Activated B cell treated with CpG ODN at 0.5 μM for 24 hours (primary cell): ENCODE results near the gene CFLAR. TPM values are rescaled to one million over a fixed set of nuclear protein-coding genes. Genes with fewer than 3 reads are reported as not detected.

ENCODE experiments used
- ATAC-seq: fragments of 200-7000 bp; cut with Tn5 transposase; one replicate; pipeline ENCODE4 v1.10.0; 2021; ENCODE audit warnings: low read depth, mild to moderate bottlenecking, moderate library complexity
- CTCF ChIA-PET: fragments of 350-600 bp; sonication (Branson Sonifier 250); formaldehyde crosslinking; loops from one replicate; lab custom pipeline; 2021; ENCODE audit warnings: antibody characterized with exemption; lab: Charles Lee
- POLR2A ChIA-PET: fragments of 350-600 bp; sonication (Branson Sonifier 250); formaldehyde crosslinking; loops from one replicate; lab custom pipeline; 2021; ENCODE audit warnings: antibody characterized with exemption; lab: Charles Lee
- DNase-seq: peaks from one replicate; pipeline ENCODE4 v3.0.0; 2022
- H3K27ac Mint-ChIP-seq: one replicate; pipeline ENCODE4 v1.8.0; 2020; ENCODE audit warnings: mixed read lengths
- H3K27me3 Mint-ChIP-seq: one replicate; pipeline ENCODE4 v1.8.0; 2021; ENCODE audit warnings: mixed read lengths
- H3K36me3 Mint-ChIP-seq: one replicate; pipeline ENCODE4 v1.8.0; 2021; ENCODE audit warnings: low read depth, mixed read lengths
- H3K4me1 Mint-ChIP-seq: one replicate; pipeline ENCODE4 v1.8.0; 2021; ENCODE audit warnings: mixed read lengths
- H3K4me3 Mint-ChIP-seq: one replicate; pipeline ENCODE4 v1.8.0; 2020; ENCODE audit warnings: mild to moderate bottlenecking, mixed read lengths
- H3K9me3 Mint-ChIP-seq: one replicate; pipeline ENCODE4 v1.8.0; 2020; ENCODE audit warnings: mixed read lengths
- intact Hi-C: fragments of 100-400 bp; cut with micrococcal nuclease; formaldehyde crosslinking; loops from one replicate; pipeline ENCODE4 v1.15.1; 2024
- total RNA-seq: library from RNA; stranded (reverse); gene quantifications from 2 replicates; pipeline ENCODE4 v1.2.3, GENCODE V29; 2022
- TF ChIP-seq, protein P1 (sequence below): fragments of 200-600 bp; IDR thresholded peaks from one replicate; pipeline ENCODE4 v1.8.0; 2022; ENCODE audit warnings: antibody characterized with exemption, mild to moderate bottlenecking

Gene CFLAR
- total RNA-seq, 1 donor from 2014 or later = 320 TPM

DNA sequence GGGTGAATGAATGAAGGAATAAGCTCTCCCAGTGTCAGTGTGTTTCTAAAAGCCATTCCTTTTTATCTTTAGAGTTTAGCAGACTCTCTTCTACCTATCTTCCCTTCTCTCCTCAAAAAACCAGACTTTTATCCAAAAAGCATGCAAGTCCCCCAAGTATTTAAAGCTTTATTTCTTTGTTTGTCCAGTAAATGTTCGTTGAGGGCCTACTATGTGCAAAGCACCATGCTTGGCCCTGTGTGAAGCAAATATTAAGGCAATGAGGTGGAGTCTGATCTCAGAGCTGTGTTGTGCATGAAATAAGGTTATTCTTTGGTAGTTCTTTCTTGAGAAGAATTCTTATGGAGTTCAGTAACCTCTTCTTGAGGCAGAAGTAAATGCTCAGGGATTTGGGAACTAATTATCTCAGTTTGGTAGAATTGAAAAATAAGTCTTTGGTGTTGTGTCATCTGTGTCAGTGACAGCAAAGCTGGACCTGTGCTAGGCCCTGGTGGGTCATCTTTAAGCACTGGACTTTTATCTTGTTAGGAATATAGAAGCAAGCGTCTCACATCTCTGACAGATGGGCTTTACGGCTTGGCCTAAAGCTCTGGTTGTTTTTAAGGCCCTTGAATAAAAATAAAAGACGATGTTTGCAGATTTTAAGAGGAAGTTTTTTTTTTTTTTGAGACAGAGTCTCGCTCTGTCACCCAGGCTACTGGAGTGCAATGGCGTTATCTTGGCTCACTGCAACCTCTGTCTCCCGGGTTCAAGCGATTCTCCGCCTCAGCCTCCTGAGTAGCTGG, 38.8 kb downstream of the CFLAR start:
- no peak for DNase-seq
- ChIA-PET POLR2A (interaction anchor here (0.7 to 7.4 kb wide), 9 partner anchors 9 to 78 kb away, joined by 3 to 84 read pairs (median 5); partner anchors contain the start of gene CFLAR), CTCF (interaction anchor here (0.6 to 2.1 kb wide), 6 partner anchors 23 to 77 kb away, joined by 3 to 8 read pairs (median 4); no protein-coding TSS in a partner anchor)
- no peaks in the 10 kb centered on the region for H3K9me3 Mint-ChIP-seq
- peak overlapping the region; percentile 32 for H3K4me3 Mint-ChIP-seq
- TF ChIP-seq, protein P1, sequence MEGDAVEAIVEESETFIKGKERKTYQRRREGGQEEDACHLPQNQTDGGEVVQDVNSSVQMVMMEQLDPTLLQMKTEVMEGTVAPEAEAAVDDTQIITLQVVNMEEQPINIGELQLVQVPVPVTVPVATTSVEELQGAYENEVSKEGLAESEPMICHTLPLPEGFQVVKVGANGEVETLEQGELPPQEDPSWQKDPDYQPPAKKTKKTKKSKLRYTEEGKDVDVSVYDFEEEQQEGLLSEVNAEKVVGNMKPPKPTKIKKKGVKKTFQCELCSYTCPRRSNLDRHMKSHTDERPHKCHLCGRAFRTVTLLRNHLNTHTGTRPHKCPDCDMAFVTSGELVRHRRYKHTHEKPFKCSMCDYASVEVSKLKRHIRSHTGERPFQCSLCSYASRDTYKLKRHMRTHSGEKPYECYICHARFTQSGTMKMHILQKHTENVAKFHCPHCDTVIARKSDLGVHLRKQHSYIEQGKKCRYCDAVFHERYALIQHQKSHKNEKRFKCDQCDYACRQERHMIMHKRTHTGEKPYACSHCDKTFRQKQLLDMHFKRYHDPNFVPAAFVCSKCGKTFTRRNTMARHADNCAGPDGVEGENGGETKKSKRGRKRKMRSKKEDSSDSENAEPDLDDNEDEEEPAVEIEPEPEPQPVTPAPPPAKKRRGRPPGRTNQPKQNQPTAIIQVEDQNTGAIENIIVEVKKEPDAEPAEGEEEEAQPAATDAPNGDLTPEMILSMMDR = no peak
- H3K27ac Mint-ChIP-seq = peak overlapping the region; percentile 95
- H3K4me1 Mint-ChIP-seq = peaks cover 78% of the 10 kb centered on the region
- H3K27me3 Mint-ChIP-seq = no peaks in the 10 kb centered on the region
- ATAC-seq = no peak
- intact Hi-C loops = no loop called here
- H3K36me3 Mint-ChIP-seq = peaks cover 82% of the 10 kb centered on the region

DNA sequence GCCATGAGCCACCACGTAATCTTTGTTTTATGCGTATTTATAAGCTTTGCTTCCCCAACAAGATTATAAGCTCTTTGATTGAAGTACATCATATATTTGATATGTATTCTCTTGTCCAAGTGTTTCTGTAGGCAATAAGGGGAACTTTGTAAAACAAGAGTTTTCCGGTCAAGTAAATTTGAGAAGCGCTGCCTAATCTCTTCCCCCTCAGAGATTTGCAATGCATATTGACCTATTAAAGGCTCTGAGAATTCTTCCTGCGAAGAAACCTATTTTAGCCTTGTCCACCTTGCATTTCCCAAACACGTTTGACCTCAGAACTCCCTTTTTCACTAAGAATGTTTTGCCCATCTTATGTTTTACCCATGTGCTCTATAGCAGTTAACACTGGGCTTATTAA, 40.1 kb downstream of the CFLAR start:
- ATAC-seq (no peak), DNase-seq (no peak)
- TF ChIP-seq, protein P1 = no peak
- no peaks in the 10 kb centered on the region for H3K9me3 Mint-ChIP-seq
- intact Hi-C loops = no loop called here
- H3K4me3 Mint-ChIP-seq = peak overlapping the region; percentile 62
- H3K4me1 Mint-ChIP-seq = peaks cover 77% of the 10 kb centered on the region
- peak overlapping the region; percentile 95 for H3K27ac Mint-ChIP-seq
- H3K36me3 Mint-ChIP-seq = peaks cover 82% of the 10 kb centered on the region
- ChIA-PET POLR2A (interaction anchor here (0.8 to 7.4 kb wide), 6 partner anchors 10 to 292 kb away, joined by 3 to 84 read pairs (median 6); partner anchors contain the start of genes CFLAR and CLK1), CTCF (interaction anchor here (2.1 kb wide), 1 partner anchor 38 kb away, joined by 8 read pairs; no protein-coding TSS in a partner anchor)
- H3K27me3 Mint-ChIP-seq = no peaks in the 10 kb centered on the region

DNA sequence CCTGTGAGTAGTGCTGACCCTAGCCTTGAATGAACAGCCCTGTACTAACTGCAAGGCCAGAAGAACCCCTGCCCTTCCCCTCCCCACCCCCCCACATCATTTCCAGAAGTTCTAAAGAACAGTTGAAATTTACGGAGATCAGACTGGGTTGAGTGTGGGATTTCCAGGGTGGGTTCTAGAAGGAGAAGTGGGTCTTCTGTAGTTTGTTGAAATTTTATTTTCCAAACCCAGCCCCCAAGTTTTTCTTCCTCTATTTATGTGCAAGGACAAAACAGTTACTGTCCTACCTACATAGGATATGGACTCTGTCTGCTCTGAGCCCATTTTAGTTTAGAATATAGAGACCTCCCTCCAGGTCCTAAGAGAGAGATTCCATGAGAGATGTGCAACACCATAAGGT, 40.7 kb downstream of the CFLAR start:
- Mint-ChIP-seq H3K36me3 (peaks cover 77% of the 10 kb centered on the region), H3K4me3 (peak overlapping the region; percentile 62), H3K27me3 (no peaks in the 10 kb centered on the region), H3K4me1 (peaks cover 71% of the 10 kb centered on the region), H3K27ac (peak overlapping the region; percentile 95), H3K9me3 (no peaks in the 10 kb centered on the region)
- ATAC-seq (no peak), DNase-seq (no peak)
- TF ChIP-seq, protein P1 = no peak
- intact Hi-C loops = no loop called here
- ChIA-PET POLR2A (interaction anchor here (2.4 to 7.4 kb wide), 3 partner anchors 24 to 40 kb away, joined by 37 to 147 read pairs (median 84); partner anchors contain the start of gene CFLAR), CTCF (interaction anchor here (2.5 kb wide), 1 partner anchor 88 kb away, joined by 17 read pairs; no protein-coding TSS in a partner anchor)

DNA sequence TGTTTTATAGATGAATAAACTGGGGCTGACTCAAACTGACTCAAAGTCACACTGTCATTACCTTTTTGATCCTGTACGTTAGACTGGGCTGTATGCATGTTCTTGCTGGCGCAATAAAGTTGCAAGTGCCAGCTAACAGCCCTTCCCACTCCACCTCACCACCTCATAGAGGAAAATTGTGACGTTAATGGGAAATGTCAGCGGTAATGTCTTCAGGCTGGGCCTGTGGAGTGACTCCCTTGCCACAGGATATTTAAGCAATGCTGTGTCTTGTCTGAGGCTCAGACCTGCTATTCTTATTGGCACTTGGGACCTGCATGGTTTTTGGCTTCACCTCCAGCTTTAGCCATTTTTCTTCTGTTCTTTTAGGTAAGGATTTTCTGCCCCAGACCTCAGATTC, 41.7 kb downstream of the CFLAR start:
- peaks cover 62% of the 10 kb centered on the region for H3K4me1 Mint-ChIP-seq
- intact Hi-C loops = loop anchor here (1.0 to 2.0 kb wide), 9 partner anchors 9 to 194 kb away; partner anchors contain the start of genes HYCC2 and ORC2
- H3K27me3 Mint-ChIP-seq = no peaks in the 10 kb centered on the region
- peak overlapping the region; percentile 73 for H3K4me3 Mint-ChIP-seq
- CTCF ChIA-PET = interaction anchor here (0.6 to 2.8 kb wide), 17 partner anchors 9 to 252 kb away, joined by 3 to 51 read pairs (median 7); partner anchors contain the start of genes CASP10, CFLAR and ORC2
- TF ChIP-seq, protein P1 = no peak
- peaks cover 82% of the 10 kb centered on the region for H3K36me3 Mint-ChIP-seq
- POLR2A ChIA-PET = interaction anchor here (0.5 to 5.0 kb wide), 18 partner anchors 9 to 355 kb away, joined by 3 to 147 read pairs (median 7); partner anchors contain the start of genes CFLAR, HYCC2 and ORC2
- DNase-seq (no peak), ATAC-seq (peak; percentile 25)
- H3K27ac Mint-ChIP-seq = peak overlapping the region; percentile 95
- no peaks in the 10 kb centered on the region for H3K9me3 Mint-ChIP-seq
